HepG2 (cell line): Measurements from ENCODE around the gene EGFL8. TPM values are rescaled to one million over a fixed set of nuclear protein-coding genes. Genes with fewer than 3 reads are reported as not detected.
A peak's percentile ranks its signal among the peaks of the same experiment; 100 is the strongest.

Source experiments
- ATRX ChIP-seq: sonication (generic); formaldehyde crosslinking; IDR thresholded peaks from 2 replicates; pipeline ENCODE4 v1.4.0; 2020; ENCODE audit warnings: missing genetic modification reagents, borderline replicate concordance
- CBFB ChIP-seq: sonication (generic); formaldehyde crosslinking; IDR thresholded peaks from 2 replicates; pipeline ENCODE4 v1.4.0; 2020; ENCODE audit warnings: missing genetic modification reagents
- DBP ChIP-seq: sonication (generic); formaldehyde crosslinking; IDR thresholded peaks from 2 replicates; pipeline ENCODE4 v1.4.0; 2020; ENCODE audit warnings: missing genetic modification reagents; ENCODE audit errors: not compliant biosample characterization
- ETS1 ChIP-seq: sonication (generic); formaldehyde crosslinking; IDR thresholded peaks from 2 replicates; pipeline ENCODE4 v1.4.0; 2020; ENCODE audit warnings: missing genetic modification reagents
- HMGXB3 ChIP-seq: sonication (generic); formaldehyde crosslinking; IDR thresholded peaks from 2 replicates; pipeline ENCODE4 v1.4.0; 2020; ENCODE audit warnings: missing genetic modification reagents, borderline replicate concordance
- IKZF4 ChIP-seq: sonication (generic); formaldehyde crosslinking; IDR thresholded peaks from 2 replicates; pipeline ENCODE4 v1.5.1; 2020; ENCODE audit warnings: borderline replicate concordance, mild to moderate bottlenecking, low read depth, missing genetic modification reagents; ENCODE audit errors: not compliant biosample characterization
- IRF1 ChIP-seq: sonication (generic); formaldehyde crosslinking; IDR thresholded peaks from 2 replicates; pipeline ENCODE4 v1.4.0; 2020; ENCODE audit warnings: low read depth, mild to moderate bottlenecking, missing genetic modification reagents
- MAFK ChIP-seq, 2 experiments: IDR thresholded peaks in 1 of 2; conservative IDR thresholded peaks in 1 of 2; 2 replicates each; pipeline ENCODE4 v1.6.1; 2011; ENCODE audit warnings: improper control_type of control experiment in 2 of 2, low read length in 2 of 2
- MAZ ChIP-seq, 2 experiments: sonication (generic) in 1 of 2; formaldehyde crosslinking in 1 of 2; IDR thresholded peaks; 2 replicates each; pipeline versions ENCODE4 v1.5.0 to v1.6.1; 2012 to 2020; ENCODE audit warnings: low read depth in 2 of 2, mild to moderate bottlenecking in 2 of 2, borderline replicate concordance in 1 of 2, improper control_type of control experiment in 1 of 2, low read length in 1 of 2, missing genetic modification reagents in 1 of 2, moderate library complexity in 1 of 2
- MBNL3 ChIP-seq: fragments of 250-450 bp; sonication (Bioruptor Pico); conservative IDR thresholded peaks from 2 replicates; pipeline ENCODE4 v1.8.0; 2022; ENCODE audit warnings: mild to moderate bottlenecking, inconsistent platforms
- NFIC ChIP-seq: IDR thresholded peaks from 2 replicates; pipeline ENCODE4 v1.6.1; 2012; ENCODE audit warnings: mild to moderate bottlenecking, low read length, inconsistent platforms
- NR0B2 ChIP-seq: sonication (generic); formaldehyde crosslinking; IDR thresholded peaks from 2 replicates; pipeline ENCODE4 v1.4.0; 2020; ENCODE audit warnings: mild to moderate bottlenecking, missing genetic modification reagents
- PBX3 ChIP-seq: sonication (generic); formaldehyde crosslinking; IDR thresholded peaks from 2 replicates; pipeline ENCODE4 v1.8.1; 2023; ENCODE audit warnings: missing genetic modification reagents, inconsistent platforms, borderline replicate concordance
- PHF5A ChIP-seq: IDR thresholded peaks from one replicate; pipeline ENCODE4 v1.6.1; 2018; ENCODE audit warnings: low read depth, missing genetic modification reagents; ENCODE audit not compliant: unreplicated experiment
- SMARCE1 ChIP-seq: fragments of 450-650 bp; IDR thresholded peaks from 2 replicates; pipeline ENCODE4 v1.6.1; 2017; ENCODE audit warnings: borderline replicate concordance
- ZBTB7B ChIP-seq: sonication (generic); formaldehyde crosslinking; IDR thresholded peaks from 2 replicates; pipeline ENCODE4 v1.4.0; 2020; ENCODE audit warnings: missing genetic modification reagents
- ZNF205 ChIP-seq: IDR thresholded peaks from 2 replicates; pipeline ENCODE4 v1.6.1; 2018; ENCODE audit warnings: missing biosample characterization, missing genetic modification reagents
- ZNF75D ChIP-seq: sonication (generic); formaldehyde crosslinking; IDR thresholded peaks from 2 replicates; pipeline ENCODE4 v1.8.1; 2023; ENCODE audit warnings: missing genetic modification reagents, mild to moderate bottlenecking, borderline replicate concordance
- ZNF83 ChIP-seq: sonication (generic); formaldehyde crosslinking; IDR thresholded peaks from 2 replicates; pipeline ENCODE4 v1.4.0; 2020; ENCODE audit warnings: missing genetic modification reagents, mild to moderate bottlenecking, borderline replicate concordance
- ZSCAN31 ChIP-seq: sonication (generic); formaldehyde crosslinking; IDR thresholded peaks from 2 replicates; pipeline ENCODE4 v1.5.0; 2020; ENCODE audit warnings: low read depth, mild to moderate bottlenecking, missing genetic modification reagents
- polyA plus RNA-seq, 8 experiments: library from polyadenylated mRNA; depleted of rRNA in 3 of 8; stranded (reverse) in 7 of 8; unstranded in 1 of 8; fragments of >200 nt; fragmentation: Illumina TruSeq in 4 of 8; extraction: Trizol in 4 of 8; gene quantifications; 2 replicates each; pipeline versions ENCODE4 v1.2.1 to v1.2.3, GENCODE V29; 2011 to 2016; ENCODE audit warnings: low read depth in 4 of 8, missing spikeins in 1 of 8, mixed read lengths in 1 of 8; ENCODE audit not compliant: insufficient read depth in 1 of 8
- total RNA-seq, 5 experiments: library from RNA; depleted of rRNA; stranded (reverse); fragments of >200 nt; fragmentation: Illumina TruSeq; extraction: Trizol; gene quantifications; 2 replicates each; pipeline ENCODE4 v1.2.3, GENCODE V29; 2016; ENCODE audit warnings: low read depth in 1 of 5

Gene EGFL8
- total and polyA plus RNA-seq, 2 of the 13 experiments (the other 11 are each of a cell fraction or from before 2014, with no cell fraction given): 10.0 to 11.5 TPM

GRCh38 chr6:32195652-32195901 lies 31.2 kb downstream of the EGFL8 start (continued):
- TF ChIP-seq IRF1: no peak
- TF ChIP-seq PBX3 (CRISPR knock-in tag): no peak
- no peak for TF ChIP-seq ETS1 (CRISPR knock-in tag)
- no peak for TF ChIP-seq ZNF205 (CRISPR knock-in tag)
- no peak for TF ChIP-seq MAFK (conservative IDR thresholded peaks at IDR 0.05 in 1 of 2, IDR thresholded peaks at IDR 0.05 in 1 of 2; ENCODE audit: low read length in 2 of 2)
- no peak; the same call in 1 of the 2 replicates for TF ChIP-seq HMGXB3 (CRISPR knock-in tag)
- peak; percentile 38; the same call in 1 of the 2 replicates for TF ChIP-seq CBFB (CRISPR knock-in tag)
- TF ChIP-seq DBP: no peak
- no peak for TF ChIP-seq SMARCE1
- TF ChIP-seq ZNF75D (CRISPR knock-in tag): no peak
- no peak for TF ChIP-seq ZBTB7B (CRISPR knock-in tag)
- no peak for TF ChIP-seq ZNF83 (CRISPR knock-in tag)
- TF ChIP-seq NFIC: no peak
- TF ChIP-seq MAZ (IDR thresholded peaks at IDR 0.05; ENCODE audit: borderline replicate concordance, low read depth, low read length): peak; percentile 96; the same call in 1 of the 2 replicates
- TF ChIP-seq MAZ (CRISPR knock-in tag; IDR thresholded peaks at IDR 0.05; ENCODE audit: low read depth): no peak; the same call in none of the 2 replicates
- no peak for TF ChIP-seq MBNL3 (CRISPR knock-in tag)
- no peak for TF ChIP-seq ATRX (CRISPR knock-in tag)
- peak; percentile 29 for TF ChIP-seq IKZF4 (CRISPR knock-in tag)
- TF ChIP-seq PHF5A (CRISPR knock-in tag): peak; percentile 60
- no peak for TF ChIP-seq ZSCAN31
- TF ChIP-seq NR0B2 (CRISPR knock-in tag): no peak
